ENCODE measurements around the gene LZTR1. TPM values are rescaled to one million over a fixed set of nuclear protein-coding genes. Genes with fewer than 3 reads are reported as not detected.

The LZTR1 gene
- total and polyA plus RNA-seq, 7 donors: 10.2 to 50.4 (median 31.4) TPM

DNA sequence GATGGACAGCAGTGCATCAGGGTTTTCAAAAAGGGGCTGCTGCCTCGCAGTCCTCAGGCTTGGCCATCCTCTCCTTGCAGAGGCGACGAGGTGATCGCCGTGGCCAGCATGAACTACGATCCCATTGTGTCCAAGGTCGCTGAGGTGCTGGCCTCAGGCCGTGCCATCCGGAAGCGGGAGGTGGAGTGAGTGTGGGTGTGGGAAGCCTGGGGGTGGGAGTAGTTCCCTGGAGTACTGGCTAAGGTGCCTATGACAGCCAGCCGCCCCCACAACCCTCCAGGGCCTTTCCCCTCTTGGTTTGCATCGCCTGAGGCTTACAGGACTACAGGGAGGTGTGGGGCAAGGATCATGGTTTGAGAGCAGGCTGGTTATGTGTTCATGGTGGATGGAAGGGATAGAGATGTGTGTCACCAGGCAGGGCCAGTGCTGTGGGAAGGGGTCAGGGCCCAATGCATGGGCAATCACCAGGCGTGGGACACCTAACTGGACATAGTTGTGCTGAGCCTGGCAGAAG is 2.1 kb upstream of the LZTR1 start:
- TF ChIP-seq CTCF (IDR thresholded peaks at IDR 0.05) (no peak), EP300 (IDR thresholded peaks at IDR 0.05) (no peak), POLR2A (IDR thresholded peaks at IDR 0.05) (no peak), POLR2AphosphoS5 (IDR thresholded peaks at IDR 0.05) (no peak)
- intact Hi-C loops (cut with DNase I): loop anchor here (5.0 kb wide), 1 partner anchor 58 kb away; no protein-coding TSS in a partner anchor
- no peak for DNase-seq
- no peaks in the 10 kb centered on the region for H3K27me3 ChIP-seq
- 56 to 61% methylated on average over 13 of the region's 13 CpGs for WGBS, 2 donors
- H3K4me1 ChIP-seq: peaks cover 0 to 46% (median 43%) of the 10 kb centered on the region in 4 donors
- H3K36me3 ChIP-seq: peaks cover 0 to 14% (median 0%) of the 10 kb centered on the region in 4 donors
- H3K27ac ChIP-seq: peak overlapping the region; percentile 40 to 91 (median 71)
- H3K9me3 ChIP-seq: no peaks in the 10 kb centered on the region
- H3K4me3 ChIP-seq: peak overlapping the region; percentile 22 to 36 (median 28)

- DNase-seq: no peak
- peaks cover 0 to 19% (median 1%) of the 10 kb centered on the region in 4 donors for H3K36me3 ChIP-seq
- H3K4me3 ChIP-seq: no peak overlapping the region
- TF ChIP-seq POLR2A (IDR thresholded peaks at IDR 0.05) (no peak), EP300 (IDR thresholded peaks at IDR 0.05) (no peak), CTCF (IDR thresholded peaks at IDR 0.05) (no peak), POLR2AphosphoS5 (IDR thresholded peaks at IDR 0.05) (no peak)
- 87 to 89% methylated on average over 4 of the region's 4 CpGs for WGBS, 2 donors
- no peaks in the 10 kb centered on the region for H3K27me3 ChIP-seq
- intact Hi-C loops (cut with DNase I): no loop called here
- peaks cover 0 to 46% (median 43%) of the 10 kb centered on the region in 4 donors for H3K4me1 ChIP-seq
- H3K27ac ChIP-seq: peak overlapping the region; percentile 87 to 93 (median 90)
- H3K9me3 ChIP-seq: no peaks in the 10 kb centered on the region
These were observed 1.6 kb upstream of the LZTR1 start for GRCh38 chr22:20980523-20980922.

DNA sequence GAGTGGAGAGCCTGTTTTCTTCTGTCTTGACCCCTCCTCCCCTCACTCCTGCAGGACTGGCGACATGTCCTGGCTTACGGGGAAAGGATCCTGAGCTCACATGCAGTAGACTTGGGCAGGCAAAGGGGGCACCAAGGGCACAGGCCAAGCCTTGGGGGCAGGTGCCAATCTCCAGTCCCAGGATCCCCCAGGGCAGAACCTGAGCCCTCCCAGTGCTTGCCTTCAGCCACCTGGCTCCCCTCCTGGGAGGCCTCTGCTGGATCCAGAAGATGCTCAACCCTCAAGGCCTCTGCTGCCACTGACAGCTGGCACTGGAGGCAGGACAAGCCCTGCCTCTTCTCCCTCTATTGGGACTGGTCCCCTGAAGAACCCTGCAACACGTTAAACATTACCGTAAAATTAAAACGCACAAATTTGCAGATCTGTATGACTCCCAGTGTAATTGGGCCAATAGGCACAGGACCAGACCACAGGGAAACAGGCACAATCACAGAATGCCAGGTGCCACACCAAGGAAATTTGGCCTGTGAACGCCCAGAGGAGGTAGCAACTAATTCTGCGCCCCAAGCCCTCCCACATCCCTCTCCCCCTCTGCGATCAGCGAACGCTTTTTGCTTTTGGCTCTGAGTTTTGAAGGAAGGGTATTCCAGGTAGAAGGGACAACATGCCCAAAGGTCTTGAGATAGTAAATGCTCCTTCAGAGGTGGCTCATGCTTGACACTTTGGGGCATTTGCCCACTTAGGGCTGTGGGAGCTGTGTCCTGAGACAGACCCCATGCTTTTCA is 967 bp upstream of the LZTR1 start:
- Histone ChIP-seq H3K9me3 (no peaks in the 10 kb centered on the region), H3K4me1 (peaks cover 0 to 46% (median 43%) of the 10 kb centered on the region in 4 donors), H3K4me3 (peak overlapping the region; percentile 69 to 91 (median 90)), H3K36me3 (peaks cover 0 to 25% (median 6%) of the 10 kb centered on the region in 4 donors), H3K27me3 (no peaks in the 10 kb centered on the region), H3K27ac (peak overlapping the region; percentile 87 to 93 (median 90))
- TF ChIP-seq EP300 (IDR thresholded peaks at IDR 0.05) (no peak), POLR2AphosphoS5 (IDR thresholded peaks at IDR 0.05) (no peak), CTCF (IDR thresholded peaks at IDR 0.05) (no peak), POLR2A (IDR thresholded peaks at IDR 0.05) (no peak)
- WGBS, 2 donors: 45 to 70% methylated on average over 10 of the region's 10 CpGs
- no peak for DNase-seq
- intact Hi-C loops (cut with DNase I): no loop called here

DNA sequence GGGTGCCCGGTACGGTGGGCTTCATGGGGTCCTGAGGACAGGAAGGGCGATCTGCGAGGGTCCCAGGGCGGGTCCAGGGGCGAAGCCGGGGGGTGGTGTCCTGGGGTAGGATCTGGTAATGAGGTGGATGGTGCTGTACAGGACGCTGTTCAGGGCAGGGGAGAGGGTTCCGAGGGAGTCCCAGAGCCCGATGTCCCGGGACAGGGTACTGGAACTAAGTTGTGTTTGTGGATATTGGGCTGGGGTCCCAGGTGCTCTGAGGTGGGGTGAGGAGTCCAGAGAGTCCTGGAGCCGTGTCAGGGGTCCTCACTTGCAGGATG is 426 bp downstream of the LZTR1 start:
- Histone ChIP-seq H3K4me3 (peak overlapping the region; percentile 69 to 91 (median 90)), H3K27ac (peak overlapping the region; percentile 87 to 93 (median 90)), H3K27me3 (no peaks in the 10 kb centered on the region), H3K4me1 (peaks cover 0 to 46% (median 43%) of the 10 kb centered on the region in 4 donors), H3K9me3 (no peaks in the 10 kb centered on the region), H3K36me3 (peaks cover 0 to 36% (median 8%) of the 10 kb centered on the region in 4 donors)
- no peak for DNase-seq
- no peak for TF ChIP-seq EP300 (IDR thresholded peaks at IDR 0.05)
- no peak for TF ChIP-seq CTCF (IDR thresholded peaks at IDR 0.05)
- TF ChIP-seq POLR2AphosphoS5 (IDR thresholded peaks at IDR 0.05): no peak
- no peak for TF ChIP-seq POLR2A (IDR thresholded peaks at IDR 0.05)
- 1 to 2% methylated on average over 12 of the region's 12 CpGs for WGBS, 2 donors
- intact Hi-C loops (cut with DNase I): loop anchor here (1.0 kb wide), 1 partner anchor 20 kb away; the partner anchor contains the start of gene THAP7

Measured in sigmoid colon (tissue), 7 donors.